ENCODE data around the gene B3GALT6.

Gene B3GALT6

DNA sequence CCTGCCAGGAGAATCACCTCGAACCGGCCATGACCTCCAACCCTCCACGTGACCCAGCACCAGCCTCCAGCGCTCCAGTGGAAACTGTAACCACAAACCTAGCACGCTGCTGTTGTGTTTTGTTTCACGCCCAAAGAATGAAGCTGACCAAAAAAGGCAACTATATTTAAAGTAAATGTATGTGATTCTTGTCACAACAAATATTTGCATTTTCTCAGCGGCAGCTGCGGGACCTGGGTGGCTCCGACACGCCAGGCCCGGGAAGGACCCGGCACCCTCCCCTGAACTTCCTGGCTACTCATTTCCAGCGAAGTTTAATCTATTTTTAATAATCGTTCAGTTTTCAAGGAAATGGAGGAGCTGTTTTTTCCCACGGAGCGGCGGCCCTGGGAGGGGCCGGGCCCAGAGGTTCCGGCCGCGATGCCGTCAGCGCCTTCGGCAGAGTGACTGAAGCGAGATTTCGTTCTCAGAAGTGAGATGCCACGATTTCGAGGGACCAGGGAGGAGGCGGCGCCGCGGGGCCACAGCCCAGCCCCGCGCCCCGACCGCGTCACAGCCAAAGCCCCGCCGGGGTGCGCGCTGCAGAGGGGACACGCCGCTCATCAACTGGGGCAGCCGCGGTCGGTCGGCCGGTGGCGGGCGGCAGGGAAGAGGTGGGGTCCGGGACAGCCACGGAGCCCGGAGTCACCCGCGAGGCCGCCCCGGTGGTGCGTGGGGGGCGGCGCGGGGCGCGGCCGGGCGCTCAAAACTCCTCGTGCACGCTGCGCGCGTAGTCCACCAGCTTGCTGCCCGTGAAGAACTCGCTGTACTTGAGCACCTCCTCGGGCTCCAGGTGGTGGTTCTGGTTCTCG lies 15.0 kb upstream of the B3GALT6 start:
- no peak for DNase-seq (ENCODE audit: low read depth)

DNA sequence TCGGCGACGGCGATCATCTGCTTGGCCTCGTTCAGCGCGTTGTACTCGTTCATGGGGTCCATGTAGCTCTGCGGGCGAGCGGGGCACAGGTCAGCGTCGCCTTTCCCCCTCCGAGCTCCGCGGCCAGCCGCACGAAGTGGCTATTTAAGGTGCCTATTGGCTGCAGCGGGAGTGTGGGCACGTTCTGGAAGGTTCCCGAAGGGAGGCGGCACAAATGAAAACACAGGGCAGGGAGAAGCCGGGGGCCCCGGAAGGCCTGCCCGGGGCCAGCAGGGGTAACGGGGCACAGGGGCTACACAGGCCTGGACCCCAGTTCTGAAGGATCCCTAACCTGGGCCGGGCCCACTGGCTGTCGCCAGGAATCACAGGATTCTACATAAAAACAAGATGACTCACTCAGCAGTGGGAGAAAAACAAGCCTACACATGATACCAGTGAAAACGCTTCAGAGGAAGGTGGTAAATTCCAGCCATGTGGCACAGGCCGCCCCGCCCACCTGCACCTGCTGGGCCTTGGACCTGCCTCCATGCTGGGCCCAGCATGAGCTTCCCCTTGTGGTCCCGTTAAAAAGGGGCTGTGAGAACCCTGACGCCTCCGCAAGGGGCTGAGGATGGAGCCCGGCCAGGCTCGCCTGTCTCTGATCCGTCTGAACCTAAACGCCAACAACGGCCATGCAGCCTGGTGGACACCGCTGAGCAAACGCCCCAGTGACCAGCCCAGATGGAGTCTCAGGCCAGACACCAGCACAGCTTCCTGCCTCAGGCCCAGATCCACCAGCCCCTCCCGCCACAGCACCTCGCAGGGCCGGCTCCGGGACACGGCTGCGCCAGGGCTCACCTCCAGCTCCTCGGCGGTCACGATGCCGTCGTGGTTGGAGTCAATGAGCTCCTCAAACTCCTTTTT lies 14.2 kb upstream of the B3GALT6 start:
- no peak for DNase-seq (ENCODE audit: low read depth)

DNA sequence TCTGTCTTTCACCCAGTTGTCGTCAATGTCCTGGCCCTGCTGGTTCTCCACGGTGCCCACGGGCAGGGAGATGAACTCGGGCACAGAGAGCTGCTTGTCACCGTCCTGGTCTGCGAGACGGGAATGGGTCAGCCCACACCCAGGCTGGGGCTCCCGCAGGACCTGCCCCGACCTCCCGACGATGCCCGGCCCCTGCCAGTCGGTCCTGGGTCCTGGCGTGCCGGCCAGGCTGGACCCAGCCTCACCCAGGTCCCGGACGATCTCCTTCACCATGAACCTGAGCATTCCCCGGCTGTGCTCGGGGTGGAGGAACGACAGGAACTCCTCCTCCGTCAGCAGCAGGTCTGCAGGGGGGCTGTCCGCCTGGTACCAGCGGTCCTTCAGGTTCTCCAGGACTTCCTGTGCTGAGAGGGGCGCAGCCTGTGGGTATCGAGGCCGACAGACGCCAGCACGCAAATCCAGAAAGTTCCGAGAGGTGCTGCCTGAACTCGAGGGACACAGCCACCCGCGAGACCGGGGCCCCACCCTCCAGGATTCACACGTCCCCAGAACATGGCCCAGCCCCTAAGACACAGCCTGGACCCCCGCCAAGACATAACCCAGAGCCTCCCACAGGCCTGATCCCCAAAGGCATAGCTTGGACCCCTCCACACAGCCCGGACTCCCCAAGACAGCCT lies 13.4 kb upstream of the B3GALT6 start:
- no peak for DNase-seq (ENCODE audit: low read depth)

DNA sequence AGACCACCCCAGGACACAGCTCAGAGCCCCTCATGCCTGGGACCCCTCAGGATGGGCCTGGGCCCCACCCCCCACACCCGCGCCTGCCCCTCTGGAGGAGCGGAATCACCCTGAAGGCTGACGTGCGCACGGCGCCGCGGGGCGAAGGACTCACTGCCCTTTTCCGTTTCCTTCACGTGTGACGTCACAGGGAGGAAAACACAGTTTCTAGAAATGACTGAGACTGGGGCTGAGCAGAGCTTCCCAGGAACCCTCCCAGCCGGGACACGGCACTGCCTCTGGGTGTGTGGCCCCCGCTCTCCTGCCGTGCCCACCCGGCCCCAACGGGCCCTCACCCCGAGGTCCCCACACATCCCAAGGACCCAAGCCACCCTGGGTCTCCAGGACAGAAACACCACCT lies 12.7 kb upstream of the B3GALT6 start:
- DNase-seq (ENCODE audit: low read depth), result no peak

DNA sequence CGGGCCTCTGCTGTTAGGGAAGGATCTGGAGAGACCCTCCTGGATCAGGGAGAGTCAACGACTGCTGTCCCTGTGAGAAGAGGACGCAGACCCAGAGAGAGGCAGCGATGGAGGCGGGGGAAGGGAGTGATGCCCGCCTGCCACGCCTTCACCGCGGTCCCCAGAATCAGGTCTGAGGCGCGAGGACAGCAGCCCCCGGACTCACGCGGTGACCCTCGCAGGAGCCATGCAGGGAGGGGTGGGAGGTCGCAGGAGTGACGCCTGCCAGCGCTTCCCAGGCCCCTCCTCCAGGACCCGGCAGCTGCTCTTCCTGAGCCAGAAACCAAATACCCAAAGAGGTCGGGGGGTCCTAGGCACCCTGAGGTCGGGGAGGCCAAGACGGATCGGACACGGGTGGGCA lies 11.8 kb upstream of the B3GALT6 start:
- DNase-seq (ENCODE audit: low read depth), result no peak

DNA sequence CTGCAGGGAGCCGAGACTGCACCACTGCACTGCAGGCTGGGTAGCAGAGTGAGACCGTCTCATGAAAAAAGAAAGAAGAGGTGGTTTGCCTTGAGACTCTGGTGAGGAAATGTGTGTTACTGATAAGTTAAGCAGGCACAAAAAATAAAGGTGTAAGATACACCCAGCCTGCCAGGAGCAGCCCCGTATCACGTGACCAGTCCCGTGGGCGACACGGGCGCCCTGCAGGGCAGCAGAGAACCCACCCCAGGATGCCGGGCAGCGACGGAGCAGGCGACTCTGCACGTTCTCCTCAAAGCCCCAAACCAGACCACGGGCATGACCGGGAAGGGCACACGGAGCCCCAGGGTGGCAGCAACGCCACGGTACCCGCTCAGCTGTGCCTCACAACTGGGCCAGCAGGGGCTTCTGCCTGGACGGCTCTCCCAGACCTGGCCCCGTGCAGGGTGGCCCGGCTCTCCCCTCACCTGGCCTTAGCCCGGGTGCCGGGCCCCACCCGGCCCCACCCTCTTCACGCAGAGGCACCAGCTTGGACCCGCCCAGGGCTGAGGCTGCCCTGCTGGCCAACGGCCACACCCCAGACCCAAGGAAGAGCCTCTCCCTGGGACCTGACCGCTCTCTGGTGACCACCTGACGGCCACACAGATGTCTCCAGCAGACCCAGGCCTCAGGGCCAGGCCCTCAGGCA lies 10.0 kb upstream of the B3GALT6 start:
- DNase-seq (ENCODE audit: low read depth), result no peak

DNA sequence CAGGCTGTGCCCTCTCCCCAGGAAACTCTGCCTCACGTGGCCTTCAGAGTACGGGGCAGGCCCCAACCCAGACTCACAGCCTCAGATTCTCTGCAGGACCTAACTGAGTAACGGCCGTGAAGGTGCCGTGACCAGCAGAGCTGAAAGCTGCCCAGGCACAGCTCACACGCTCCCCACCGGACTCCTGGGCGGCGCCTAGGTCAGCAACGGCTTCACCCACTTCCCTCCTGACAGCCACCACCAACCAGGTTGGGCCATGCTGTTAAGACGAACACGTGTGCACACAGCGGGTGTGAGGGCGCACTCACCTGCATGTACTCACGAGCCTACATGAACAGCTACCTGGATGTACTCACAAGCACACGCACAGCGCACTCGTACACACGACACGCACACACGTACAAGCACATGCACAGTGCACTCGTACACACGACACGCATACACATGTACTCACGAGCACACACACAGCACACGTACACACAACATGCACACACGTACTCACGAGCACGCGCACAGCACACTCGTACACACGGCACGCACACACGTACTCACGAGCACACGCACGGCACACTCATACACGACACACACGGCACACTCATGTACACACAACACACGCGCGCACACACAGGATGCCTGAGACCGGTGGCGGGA lies 9.3 kb upstream of the B3GALT6 start:
- DNase-seq (ENCODE audit: low read depth), result no peak

DNA sequence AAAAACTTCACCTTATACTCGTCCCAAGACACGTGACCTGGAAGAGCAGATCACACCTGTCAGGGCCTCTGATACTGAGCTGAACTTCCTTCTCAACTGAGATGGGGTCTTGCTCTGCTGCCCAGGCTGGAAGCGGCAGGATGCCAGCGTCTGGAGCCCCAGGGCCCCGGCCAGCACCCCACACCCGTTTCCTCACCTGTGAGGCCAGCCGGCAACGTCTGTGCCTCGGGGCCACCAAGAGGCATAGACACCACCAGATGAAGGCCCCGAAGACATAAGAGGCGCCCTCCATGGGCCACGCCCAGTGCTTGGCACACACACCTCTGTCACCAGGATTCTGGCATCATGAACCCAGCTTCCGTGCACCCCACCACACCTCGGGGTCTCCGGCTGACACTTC lies 8.7 kb upstream of the B3GALT6 start:
- DNase-seq (ENCODE audit: low read depth), result no peak

DNA sequence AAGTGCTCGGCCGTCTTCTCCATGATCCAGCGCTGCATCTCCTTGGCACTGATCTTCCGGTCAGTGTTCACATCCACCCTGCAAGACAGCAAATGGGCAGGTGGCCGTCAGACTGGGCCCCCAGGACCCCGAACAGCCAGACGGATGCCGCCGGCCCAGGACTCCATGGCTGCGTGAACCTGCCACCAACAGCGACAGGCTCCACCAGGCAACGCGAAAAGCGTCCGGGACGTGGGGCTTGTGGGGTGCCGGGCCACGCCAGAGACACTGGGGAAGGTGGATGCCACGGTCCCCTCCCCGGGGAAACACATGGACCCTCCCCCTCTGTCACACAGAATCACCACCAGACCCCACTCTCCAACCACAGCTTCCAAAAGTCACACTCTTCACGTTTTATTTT lies 8.1 kb upstream of the B3GALT6 start:
- DNase-seq (ENCODE audit: low read depth), result no peak

DNA sequence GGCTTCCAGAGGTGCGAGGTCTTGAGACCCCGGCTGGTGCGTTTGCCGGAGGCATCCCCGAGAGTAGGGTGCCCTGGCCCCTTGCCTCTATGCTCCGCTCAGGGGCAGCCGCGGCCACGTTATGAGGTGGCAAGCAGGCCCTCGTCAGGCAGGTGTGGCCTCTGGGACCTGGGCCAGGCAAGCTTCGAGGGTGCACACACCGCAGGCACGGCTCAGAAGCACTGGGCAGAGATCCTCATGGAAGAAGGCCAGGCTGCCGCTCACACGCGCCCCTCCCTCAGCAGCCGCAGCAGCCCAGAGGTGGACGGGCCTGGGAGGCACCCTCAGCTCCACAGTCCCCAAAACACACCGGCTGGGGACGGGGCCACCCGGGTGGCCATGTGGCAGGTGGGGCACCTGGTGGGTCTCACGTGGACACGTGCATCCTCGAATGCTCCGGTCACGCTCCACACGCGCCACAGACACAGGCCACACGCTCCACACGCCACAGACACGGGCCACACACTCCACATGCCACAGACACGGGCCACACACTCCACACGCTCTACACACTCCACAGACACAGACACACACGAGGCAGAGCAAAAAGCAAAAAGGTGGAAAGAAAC lies 6.7 kb upstream of the B3GALT6 start:
- no peak for DNase-seq (ENCODE audit: low read depth)

DNA sequence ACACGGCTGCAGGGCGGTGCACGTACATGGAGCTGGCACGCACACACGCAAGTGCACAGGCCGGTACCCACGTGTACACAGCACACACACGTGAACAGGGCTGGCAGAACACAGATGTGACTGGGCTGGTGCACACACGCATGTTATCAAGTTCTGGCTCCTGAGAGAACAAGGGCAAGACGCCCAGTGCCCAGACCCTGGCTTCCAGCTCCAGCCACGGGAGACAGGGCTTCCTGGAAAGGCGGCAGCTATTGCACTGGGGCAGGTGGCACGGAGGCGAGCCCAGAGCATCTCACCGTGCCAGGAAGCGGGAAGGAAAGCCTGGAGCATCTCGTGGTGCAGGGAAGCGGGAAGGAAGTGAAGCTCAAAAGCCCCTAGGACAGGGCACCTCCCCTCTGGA lies 6.1 kb upstream of the B3GALT6 start:
- no peak for DNase-seq (ENCODE audit: low read depth)

DNA sequence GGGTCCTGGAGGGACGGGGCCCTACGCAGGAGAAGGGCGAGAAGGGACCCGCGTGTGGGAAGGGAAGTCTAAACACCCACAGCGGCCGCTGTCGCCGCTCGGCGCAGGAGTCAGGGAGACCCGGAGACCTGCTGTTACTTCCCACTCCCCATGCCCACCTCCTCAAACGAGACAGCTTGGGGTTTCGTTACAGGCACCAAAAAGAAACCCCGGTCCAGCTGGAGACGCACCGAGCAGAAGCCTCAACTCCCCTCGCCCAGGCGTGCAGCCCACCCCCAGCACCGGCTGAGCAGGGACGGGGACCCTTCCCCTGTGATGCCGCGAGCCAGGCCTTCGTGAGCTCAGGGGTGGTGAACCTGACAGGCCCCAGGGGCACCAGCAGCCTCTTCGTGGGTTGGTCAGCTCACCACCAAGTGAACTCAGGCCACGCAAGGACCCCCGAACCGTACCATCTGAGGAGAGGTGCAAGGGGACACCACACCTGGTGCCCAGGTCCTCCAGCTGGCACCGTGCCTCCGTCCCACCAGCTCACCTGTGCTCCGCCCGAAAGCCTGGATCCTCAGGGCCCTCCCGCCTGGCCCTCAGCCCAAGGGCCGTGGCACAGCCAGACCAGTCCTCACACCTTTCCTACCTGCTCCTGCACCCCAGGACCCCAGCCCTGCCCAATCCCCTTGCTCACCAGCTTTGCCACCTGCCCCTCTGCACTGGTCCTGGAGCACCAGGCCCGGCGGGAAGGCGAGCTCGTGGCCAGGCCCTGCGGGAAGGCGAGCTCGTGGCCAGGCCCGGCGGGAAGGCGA lies 5.3 kb upstream of the B3GALT6 start:
- no peak for DNase-seq (ENCODE audit: low read depth)

DNA sequence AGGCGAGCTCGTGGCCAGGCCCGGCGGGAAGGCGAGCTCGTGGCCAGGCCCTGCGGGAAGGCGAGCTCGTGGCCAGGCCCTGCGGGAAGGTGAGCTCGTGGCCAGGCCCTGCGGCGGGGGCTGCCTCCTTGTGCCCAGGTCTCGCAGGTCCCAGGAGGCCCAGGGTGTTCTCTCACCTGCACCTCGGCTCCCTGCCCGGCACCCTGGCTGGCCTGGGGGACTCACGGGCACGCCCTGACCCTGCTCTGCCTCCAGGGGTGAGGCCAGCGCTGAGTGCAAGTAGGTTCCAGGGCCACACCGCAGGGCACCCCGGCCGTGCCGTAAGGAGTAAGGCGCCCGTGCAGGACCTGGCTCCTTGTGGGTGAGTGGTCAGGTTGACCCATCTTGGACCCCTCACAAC lies 4.7 kb upstream of the B3GALT6 start:
- DNase-seq (ENCODE audit: low read depth), result no peak

DNA sequence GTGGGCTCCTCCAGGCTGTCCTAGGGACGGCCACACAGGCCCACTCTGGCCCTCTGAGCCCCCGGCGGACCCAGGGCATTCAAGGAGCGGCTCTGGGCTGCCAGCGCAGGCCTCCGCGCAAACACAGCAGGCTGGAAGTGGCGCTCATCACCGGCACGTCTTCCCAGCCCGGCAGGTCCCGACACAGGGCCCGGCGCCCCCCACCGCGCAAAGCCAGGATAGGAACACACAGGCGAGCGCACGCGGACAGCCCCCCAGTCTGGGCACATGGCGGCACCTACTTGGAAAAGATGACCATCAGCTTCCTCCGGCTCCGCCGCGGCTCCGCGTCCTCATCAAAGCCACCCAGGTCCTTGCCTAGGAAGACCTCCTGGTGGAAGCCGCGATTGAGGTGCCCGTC lies 3.9 kb upstream of the B3GALT6 start:
- no peak for DNase-seq (ENCODE audit: low read depth)

DNA sequence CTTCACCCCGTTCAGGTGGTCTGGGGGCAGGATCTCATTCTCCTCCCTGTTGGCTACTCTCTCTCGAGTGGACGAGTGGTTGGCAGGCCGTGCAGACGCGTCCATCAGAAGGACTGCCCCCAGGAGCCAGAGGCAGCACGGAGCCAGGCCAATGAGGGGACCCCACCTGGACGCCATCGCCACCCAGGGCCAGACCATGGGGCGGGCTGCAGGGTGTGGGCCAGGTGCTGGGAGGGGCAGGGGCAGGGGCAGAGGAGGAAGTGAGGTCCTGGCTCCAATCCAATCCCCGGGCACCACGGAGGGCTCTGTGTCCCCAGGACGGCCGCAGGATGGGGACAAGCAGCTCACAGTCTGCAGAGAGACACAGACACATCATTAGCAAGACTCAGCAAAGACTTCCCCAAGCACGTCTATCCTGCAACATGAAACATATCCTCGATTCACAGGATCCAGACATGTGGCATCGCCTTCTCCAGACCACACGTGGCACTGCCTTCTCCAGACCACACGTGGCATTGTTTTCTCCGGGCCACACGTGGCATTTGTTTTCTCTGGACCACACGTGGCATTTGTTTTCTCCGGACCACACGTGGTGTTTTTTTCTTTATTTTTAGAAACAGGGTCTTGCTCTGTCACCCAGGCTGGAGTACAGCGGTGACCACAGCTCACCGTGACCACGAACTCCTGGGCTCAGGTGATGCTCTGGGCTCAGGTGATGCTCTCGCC lies 3.3 kb upstream of the B3GALT6 start:
- DNase-seq (ENCODE audit: low read depth), result no peak

DNA sequence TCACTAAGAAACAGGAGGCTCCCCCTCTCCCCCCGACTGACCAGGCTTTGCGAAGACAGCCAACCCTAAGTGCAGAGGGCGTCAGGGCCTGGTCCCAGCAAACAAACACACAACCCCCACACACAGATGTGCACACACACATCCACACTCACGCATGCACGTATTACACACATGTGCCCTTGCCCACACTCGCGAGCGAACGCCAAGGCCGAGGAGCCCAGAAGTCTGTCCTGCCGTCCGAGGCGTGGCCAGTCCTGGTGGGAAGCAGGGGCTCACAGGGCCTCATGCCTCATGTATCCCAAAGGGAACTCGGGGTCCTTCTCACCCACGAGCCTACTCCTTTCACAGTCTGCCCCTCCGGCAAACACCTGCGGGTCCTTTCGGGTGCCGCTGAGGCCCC lies 2.3 kb upstream of the B3GALT6 start:
- no peak for DNase-seq (ENCODE audit: low read depth)

DNA sequence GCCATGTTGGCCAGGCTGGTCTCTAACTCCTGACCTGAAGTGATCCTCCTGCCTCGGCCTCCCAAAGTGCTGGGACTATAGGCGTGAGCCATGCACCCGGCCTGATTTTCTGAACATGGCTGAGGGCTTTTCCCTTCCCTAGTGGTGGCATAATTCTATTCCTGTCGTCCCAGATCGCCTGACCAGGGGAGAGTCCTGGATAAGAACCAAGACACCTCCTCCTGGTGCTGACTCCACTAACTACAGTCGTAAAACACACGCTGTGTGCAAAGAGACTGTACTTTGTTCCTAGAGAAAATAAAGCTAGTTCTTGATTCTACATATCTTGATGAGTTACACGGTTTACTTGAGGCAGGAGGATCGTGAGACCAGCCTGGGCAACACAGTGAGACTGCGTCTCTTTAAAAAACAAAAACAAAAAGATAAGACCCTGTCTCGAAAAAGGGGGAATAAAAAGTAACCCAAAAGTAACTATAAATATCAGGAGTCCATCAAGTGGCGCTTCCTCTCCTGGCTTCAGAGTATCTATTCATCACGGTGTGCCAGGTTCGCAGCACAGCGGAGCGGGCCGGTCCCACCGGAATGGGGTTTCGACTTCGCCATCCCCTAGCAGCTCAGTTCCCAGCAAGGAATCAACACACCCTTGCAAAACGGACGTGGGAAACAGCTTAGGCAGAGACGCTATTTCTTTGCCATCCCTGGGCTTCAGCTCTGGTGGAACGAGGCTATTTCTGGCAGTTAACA lies 1.2 kb upstream of the B3GALT6 start:
- peak; percentile 69 for DNase-seq (ENCODE audit: low read depth)

DNA sequence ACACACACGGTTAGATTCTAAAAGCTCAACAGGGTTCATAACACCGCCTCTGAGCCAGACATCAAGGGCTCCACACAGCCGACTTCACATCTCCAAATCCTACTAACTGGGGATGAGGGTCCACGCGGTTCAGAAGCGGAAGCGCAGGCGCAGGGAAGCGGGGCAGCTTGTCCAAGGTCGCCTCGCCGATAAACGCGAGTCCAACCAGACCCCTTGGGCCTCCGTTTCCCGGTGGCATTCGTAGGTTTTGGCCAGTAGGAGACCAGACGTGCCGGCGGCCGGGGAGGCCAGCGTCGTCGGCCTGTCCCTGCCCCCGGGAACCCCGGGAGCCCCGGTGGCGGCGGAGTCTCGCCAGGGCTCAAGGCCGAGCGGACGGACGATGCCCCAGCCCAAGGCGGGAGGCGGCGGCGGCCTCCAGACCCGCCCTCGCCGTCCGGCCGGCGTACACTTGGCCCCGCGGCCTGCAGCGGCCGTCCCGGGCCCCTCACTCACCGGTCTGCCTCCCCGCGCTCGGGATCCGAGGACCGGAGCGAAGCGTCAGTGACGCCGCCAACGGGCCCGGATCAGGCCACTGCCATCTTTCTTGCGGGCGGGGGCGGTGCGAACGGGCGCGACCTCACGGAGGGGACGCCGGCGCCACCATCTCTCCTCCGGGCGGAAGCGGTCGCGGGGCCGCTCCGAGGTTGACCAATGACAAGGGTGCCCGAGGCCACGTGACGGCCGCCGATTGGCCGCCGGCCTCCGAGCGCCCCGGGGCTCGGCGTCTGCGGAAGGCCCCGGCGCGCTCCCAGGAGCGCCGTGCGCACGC lies 433 bp upstream of the B3GALT6 start, which contains the start of gene SDF4:
TSS of gene SDF4 (minus strand) at position 602 of the 808 bp plus-strand sequence. CDS start 3,229 bp downstream, outside the sequence.
- peak; percentile 93 for DNase-seq (ENCODE audit: low read depth)
